ENCODE measurements around the gene OR10J5. TPM values are rescaled to one million over a fixed set of nuclear protein-coding genes. Genes with fewer than 3 reads are reported as not detected.
"Not testable (repeated sequence)": the region's sequence is repeated elsewhere in the genome, so short reads cannot be mapped to it uniquely, and the experiment has no call there.

The OR10J5 gene
- total RNA-seq, 4 donors from 2014 or later: not detected

GRCh38 chr1:159548126-159548525 is 12.3 kb upstream of the OR10J5 start:
- no peaks in the 10 kb centered on the region for H3K9me3 ChIP-seq
- no peak overlapping the region for H3K27ac ChIP-seq
- H3K27me3 ChIP-seq: no peaks in the 10 kb centered on the region
- WGBS, 2 donors: 75 to 76% methylated on average over 2 of the region's 2 CpGs
- no peaks in the 10 kb centered on the region for H3K4me1 ChIP-seq
- no peak overlapping the region for H3K4me3 ChIP-seq
- DNase-seq (ENCODE audit: low spot score in 2 of 2): no peak
- TF ChIP-seq POLR2A (IDR thresholded peaks at IDR 0.05) (no peak), EP300 (IDR thresholded peaks at IDR 0.05) (no peak), CTCF (IDR thresholded peaks at IDR 0.05) (no peak)
- H3K36me3 ChIP-seq: no peaks in the 10 kb centered on the region

GRCh38 chr1:159532922-159533321 is 2.9 kb downstream of the OR10J5 start:
- no peak for DNase-seq (ENCODE audit: low spot score in 2 of 2)
- H3K36me3 ChIP-seq: no peaks in the 10 kb centered on the region

GRCh38 chr1:159524792-159525191 is 11.0 kb downstream of the OR10J5 start:
- H3K4me3 ChIP-seq; H3K36me3 ChIP-seq; H3K4me1 ChIP-seq; H3K27ac ChIP-seq; DNase-seq (ENCODE audit: low spot score in 2 of 2); H3K27me3 ChIP-seq: not testable (repeated sequence)
- 70 to 74% methylated on average over 2 of the region's 2 CpGs for WGBS, 2 donors
- H3K9me3 ChIP-seq: peaks cover 0 to 18% (median 0%) of the 10 kb centered on the region in 4 donors

More at GRCh38 chr1:159532922-159533321, 2.9 kb downstream of the OR10J5 start:
- H3K9me3 ChIP-seq: peaks cover 0 to 10% (median 0%) of the 10 kb centered on the region in 4 donors
- H3K27ac ChIP-seq: no peak overlapping the region
- no peaks in the 10 kb centered on the region for H3K27me3 ChIP-seq
- no peak for TF ChIP-seq EP300 (IDR thresholded peaks at IDR 0.05)
- no peak for TF ChIP-seq POLR2A (IDR thresholded peaks at IDR 0.05)
- no peak for TF ChIP-seq CTCF (IDR thresholded peaks at IDR 0.05)
- H3K4me3 ChIP-seq: no peak overlapping the region
- no peaks in the 10 kb centered on the region for H3K4me1 ChIP-seq

- no peaks in the 10 kb centered on the region for H3K4me1 ChIP-seq
- no peak overlapping the region for H3K4me3 ChIP-seq
- WGBS, 2 donors: 62 to 65% methylated on average over 2 of the region's 2 CpGs
- no peaks in the 10 kb centered on the region for H3K27me3 ChIP-seq
- no peak for TF ChIP-seq POLR2A (IDR thresholded peaks at IDR 0.05)
- TF ChIP-seq CTCF (IDR thresholded peaks at IDR 0.05): no peak
- TF ChIP-seq EP300 (IDR thresholded peaks at IDR 0.05): no peak
- no peak overlapping the region for H3K27ac ChIP-seq
- H3K9me3 ChIP-seq: peaks cover 0 to 18% (median 4%) of the 10 kb centered on the region in 4 donors
- no peaks in the 10 kb centered on the region for H3K36me3 ChIP-seq
- DNase-seq (ENCODE audit: low spot score in 2 of 2): no peak
Measured at GRCh38 chr1:159510229-159510541, 25.6 kb downstream of the OR10J5 start.

- no peak for TF ChIP-seq CTCF (IDR thresholded peaks at IDR 0.05)
- no peaks in the 10 kb centered on the region for H3K4me1 ChIP-seq
Measured at GRCh38 chr1:159509440-159510228, 26.2 kb downstream of the OR10J5 start.

GRCh38 chr1:159508951-159509350 is 26.9 kb downstream of the OR10J5 start:
- 57 to 61% methylated on average over 4 of the region's 4 CpGs for WGBS, 2 donors
- no peak overlapping the region for H3K4me3 ChIP-seq
- TF ChIP-seq CTCF (IDR thresholded peaks at IDR 0.05): no peak
- no peak for TF ChIP-seq EP300 (IDR thresholded peaks at IDR 0.05)
- no peak for TF ChIP-seq POLR2A (IDR thresholded peaks at IDR 0.05)

More at GRCh38 chr1:159509440-159510228, 26.2 kb downstream of the OR10J5 start:
- Histone ChIP-seq H3K4me3 (no peak overlapping the region), H3K27ac (no peak overlapping the region), H3K9me3 (peaks cover 0 to 18% (median 4%) of the 10 kb centered on the region in 4 donors), H3K27me3 (no peaks in the 10 kb centered on the region), H3K36me3 (no peaks in the 10 kb centered on the region)
- DNase-seq (ENCODE audit: low spot score in 2 of 2): no peak

More at GRCh38 chr1:159508951-159509350, 26.9 kb downstream of the OR10J5 start:
- no peaks in the 10 kb centered on the region for H3K4me1 ChIP-seq
- H3K36me3 ChIP-seq: no peaks in the 10 kb centered on the region
- no peaks in the 10 kb centered on the region for H3K27me3 ChIP-seq
- H3K27ac ChIP-seq: no peak overlapping the region
- H3K9me3 ChIP-seq: peaks cover 0 to 18% (median 4%) of the 10 kb centered on the region in 4 donors
- DNase-seq (ENCODE audit: low spot score in 2 of 2): no peak

All from tibial nerve (tissue), 4 donors.